Umbilical cord (tissue), 2 donors: ENCODE data around the gene GJA1. TPM values are rescaled to one million over a fixed set of nuclear protein-coding genes. Genes with fewer than 3 reads are reported as not detected.
"Not testable (repeated sequence)": the region's sequence is repeated elsewhere in the genome, so short reads cannot be mapped to it uniquely, and the experiment has no call there.

Experiments used
- DNase-seq: peaks from one replicate; pipeline ENCODE4 v3.0.0-alpha.2; 2015; ENCODE audit warnings: low spot score
- total RNA-seq: library from RNA; depleted of rRNA; stranded (reverse); fragments of >200 nt; gene quantifications from one replicate; pipeline ENCODE4 v1.2.3, GENCODE V29; 2014; ENCODE audit warnings: low replicate concordance; ENCODE audit not compliant: insufficient read depth

Gene GJA1
- total RNA-seq, 1 donor from 2014 or later = 736 TPM

DNA sequence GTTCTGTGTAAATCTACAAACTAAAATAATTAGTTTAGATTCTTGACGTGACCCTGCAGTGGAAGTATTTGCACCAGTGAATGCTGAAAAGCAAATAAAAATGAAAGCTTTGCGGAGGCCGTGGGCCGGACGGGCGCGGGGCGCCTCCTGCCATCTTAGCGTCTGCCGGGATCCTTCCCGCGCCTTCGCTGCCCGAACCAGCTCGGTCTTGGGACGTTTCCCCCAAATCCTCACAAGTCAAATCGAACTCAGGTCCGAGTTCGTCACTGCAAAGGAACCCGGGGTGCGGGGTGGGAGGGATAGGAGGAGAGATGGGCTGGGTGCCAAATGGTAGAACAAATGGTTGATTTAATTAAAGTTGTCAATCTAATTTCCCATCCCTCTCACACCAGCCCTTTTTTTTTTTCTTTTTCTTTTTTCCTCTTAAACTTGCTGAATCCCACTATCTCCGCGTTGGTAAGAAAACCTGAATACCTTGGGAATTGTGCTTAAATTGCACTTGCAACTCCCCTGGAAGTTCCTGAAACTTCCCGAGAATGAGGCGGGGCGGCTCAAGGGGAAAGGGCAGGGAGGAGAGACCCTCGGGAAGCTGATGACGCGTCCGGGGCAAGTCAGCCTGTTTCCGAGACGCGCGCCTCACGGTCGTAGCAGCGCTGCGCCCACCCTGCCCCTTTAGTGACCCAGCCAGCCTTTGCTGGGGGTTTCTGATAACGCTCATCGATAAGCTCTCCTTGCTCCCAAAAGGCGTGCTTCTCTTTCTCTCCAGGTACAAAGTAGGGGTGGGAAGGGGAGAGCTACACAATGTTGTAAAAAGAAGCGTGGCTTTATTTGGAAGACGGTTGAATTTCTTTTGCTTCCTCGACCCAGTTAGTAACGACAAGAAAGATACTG is 1.8 kb downstream of the GJA1 start:
- DNase-seq = peak; percentile 72

DNA sequence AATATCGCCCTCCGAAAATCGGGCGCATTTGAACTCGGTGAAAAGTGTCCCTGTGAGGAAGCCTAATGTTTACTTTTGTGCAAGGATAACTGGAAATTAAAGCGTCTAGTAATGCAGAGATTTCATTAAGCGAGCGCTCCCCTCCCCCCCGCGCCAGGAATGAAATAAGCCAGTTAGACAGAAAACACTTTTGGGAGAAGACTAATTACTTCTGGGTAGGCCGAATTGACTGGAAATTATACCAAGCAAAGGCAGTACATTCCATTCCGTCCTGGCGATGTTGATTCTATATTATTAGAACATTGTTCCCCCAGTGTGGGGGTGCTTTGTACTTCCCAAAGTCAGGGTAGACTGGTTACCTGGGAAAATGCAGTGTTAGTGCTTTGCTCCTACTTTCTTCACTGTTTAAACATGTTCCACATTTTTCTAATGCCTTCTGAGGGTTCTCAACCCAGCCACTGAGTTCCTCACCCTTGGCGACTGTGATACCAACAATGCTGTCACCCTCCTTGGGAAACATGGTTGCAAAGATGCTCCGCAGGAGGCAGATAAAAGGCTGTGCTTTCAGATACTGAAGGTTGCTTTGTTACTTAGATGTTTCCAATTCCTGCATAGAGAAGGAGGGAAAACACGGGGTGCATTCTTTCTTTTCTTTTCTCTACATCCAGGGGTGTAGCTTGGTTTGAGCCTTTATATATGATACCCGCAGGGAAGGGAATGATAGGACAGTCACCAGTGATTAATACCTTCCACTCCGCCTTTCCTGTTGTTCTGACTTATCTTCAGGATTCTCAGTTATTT is 2.6 kb downstream of the GJA1 start:
- peak; percentile 60 for DNase-seq

DNA sequence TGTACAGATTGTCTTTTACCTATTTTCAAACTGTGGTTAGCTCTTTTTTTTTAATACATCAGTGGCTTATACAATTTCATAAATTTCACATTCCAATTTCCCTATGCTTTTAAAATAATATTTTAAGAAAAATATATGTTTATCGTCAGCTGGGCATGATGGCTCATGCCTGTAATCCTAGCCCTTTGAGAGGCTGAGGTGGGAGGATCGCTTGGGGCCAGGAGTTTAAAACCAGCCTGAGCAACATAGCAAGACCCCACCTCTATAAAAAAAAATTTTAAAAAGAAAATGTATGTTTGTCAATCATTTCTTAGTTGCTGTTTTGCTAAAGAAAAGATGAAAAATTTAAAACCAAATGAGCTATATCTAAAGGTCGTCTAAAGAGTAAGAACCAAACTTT is 3.4 kb downstream of the GJA1 start:
- peak; percentile 26 for DNase-seq

DNA sequence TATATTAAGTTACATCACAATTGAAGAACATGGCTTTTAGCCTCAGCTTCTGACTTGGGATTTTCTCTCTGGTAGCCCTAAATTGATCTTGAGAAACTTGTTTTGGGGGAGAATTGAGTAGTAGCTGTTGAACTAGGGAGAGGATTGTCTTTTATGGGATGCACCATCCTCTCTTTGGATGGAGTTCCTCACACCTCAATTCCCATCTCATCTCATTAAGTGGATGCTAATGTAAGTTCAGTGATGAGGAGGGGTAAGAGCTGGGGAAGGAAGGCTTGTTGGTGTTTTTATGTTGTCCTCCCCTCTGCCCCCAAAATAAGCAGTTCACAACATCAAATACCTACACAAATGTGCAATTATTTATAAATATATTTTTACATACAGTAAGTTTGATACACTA is 4.0 kb downstream of the GJA1 start:
- peak; percentile 10 for DNase-seq

DNA sequence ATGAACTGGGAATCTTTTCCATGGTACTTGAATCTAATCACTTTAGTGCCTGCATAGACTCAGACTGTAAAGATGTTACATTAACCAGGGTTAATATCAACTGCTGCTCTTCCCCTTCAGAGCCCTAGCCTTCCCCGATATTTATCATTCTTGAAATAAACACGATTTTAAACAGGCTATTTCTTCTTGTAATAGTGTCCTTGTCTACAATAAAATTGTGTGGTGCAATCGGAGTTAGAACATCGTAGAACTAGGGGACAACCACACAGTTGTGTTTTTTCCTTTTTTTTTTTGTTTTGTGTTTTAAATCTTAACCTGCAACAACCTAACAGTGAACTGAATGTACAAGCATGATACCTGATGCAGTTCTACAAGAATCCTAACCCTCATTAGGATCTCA is 4.5 kb downstream of the GJA1 start:
- peak; percentile 53 for DNase-seq

DNA sequence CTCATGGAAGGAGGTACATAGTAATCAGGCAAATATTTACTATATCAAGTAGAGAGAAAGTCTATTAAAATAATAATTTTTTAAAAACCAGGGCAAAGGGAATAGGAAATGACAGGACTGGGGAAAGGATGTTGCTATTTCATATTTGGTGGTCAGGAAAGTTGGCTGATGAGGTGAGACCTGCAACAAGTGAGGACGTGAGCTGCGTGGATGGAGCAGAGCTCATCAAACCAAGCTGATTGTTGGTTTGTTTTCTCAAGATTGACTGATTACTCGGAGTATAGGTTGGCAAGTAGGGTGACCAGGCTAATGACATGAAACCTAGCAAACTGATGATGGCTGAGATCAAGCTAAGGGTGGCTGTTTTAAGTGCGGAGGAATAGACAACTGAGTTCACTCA is 6.0 kb downstream of the GJA1 start:
- DNase-seq = peak; percentile 13

DNA sequence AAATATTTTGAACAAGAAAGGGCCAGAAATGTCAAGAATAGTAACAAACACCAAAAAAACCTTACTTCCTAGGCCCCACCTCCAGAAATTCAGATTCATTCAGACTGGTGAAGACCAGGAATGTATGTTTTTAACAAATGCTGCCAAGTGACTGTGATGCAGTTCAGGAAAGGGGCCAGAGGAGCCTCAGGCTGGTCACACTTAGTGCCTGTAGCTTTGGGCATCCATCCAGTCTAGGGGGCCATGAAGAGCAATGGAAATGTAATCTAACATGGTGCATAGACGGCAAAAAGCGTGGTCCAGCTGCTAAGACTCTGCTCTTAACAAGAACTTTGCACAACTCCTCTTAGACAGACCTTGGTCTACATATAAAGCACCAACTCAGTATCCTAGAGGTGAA is 7.1 kb downstream of the GJA1 start:
- DNase-seq = peak; percentile 27

DNA sequence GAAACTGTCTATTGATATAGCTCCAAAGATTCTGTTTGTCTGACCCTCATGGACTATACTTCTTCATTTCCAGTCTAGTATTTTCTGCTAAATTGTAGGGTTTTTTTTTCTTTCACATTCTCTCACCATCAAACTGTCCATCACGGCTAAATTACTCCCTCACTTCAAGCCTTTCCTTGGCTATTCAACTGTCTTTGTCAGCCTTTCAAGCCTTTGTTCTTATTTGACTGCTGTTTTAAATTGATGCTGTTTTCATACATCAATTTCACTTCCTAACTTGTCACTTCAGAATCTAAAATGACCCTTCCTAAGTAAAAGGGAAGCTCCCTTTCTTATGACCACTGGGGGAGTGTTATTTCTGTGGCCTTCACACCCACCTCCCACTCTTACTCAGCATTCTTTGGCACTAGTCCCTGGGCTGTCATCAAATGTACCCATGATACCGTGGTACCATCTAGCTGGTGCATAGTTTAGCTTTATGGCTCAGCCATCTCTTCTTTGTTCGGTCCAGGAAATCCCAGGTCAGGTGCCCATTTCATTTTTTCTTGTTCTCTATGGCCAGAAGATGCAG is 8.6 kb downstream of the GJA1 start:
- no peak for DNase-seq

DNA sequence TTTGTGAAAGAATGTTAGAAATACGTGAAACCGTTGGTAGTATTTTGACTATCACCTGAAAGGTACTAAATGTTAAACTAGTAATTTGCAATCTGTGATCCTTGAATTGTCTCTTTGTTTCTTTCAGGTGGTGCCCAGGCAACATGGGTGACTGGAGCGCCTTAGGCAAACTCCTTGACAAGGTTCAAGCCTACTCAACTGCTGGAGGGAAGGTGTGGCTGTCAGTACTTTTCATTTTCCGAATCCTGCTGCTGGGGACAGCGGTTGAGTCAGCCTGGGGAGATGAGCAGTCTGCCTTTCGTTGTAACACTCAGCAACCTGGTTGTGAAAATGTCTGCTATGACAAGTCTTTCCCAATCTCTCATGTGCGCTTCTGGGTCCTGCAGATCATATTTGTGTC is 11.3 kb downstream of the GJA1 start:
- DNase-seq = not testable (repeated sequence)

DNA sequence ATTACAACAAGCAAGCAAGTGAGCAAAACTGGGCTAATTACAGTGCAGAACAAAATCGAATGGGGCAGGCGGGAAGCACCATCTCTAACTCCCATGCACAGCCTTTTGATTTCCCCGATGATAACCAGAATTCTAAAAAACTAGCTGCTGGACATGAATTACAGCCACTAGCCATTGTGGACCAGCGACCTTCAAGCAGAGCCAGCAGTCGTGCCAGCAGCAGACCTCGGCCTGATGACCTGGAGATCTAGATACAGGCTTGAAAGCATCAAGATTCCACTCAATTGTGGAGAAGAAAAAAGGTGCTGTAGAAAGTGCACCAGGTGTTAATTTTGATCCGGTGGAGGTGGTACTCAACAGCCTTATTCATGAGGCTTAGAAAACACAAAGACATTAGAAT is 12.3 kb downstream of the GJA1 start:
- DNase-seq = not testable (repeated sequence)

DNA sequence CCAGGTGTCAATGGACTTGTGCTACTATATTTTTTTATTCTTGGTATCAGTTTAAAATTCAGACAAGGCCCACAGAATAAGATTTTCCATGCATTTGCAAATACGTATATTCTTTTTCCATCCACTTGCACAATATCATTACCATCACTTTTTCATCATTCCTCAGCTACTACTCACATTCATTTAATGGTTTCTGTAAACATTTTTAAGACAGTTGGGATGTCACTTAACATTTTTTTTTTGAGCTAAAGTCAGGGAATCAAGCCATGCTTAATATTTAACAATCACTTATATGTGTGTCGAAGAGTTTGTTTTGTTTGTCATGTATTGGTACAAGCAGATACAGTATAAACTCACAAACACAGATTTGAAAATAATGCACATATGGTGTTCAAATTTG is 13.1 kb downstream of the GJA1 start:
- not testable (repeated sequence) for DNase-seq

DNA sequence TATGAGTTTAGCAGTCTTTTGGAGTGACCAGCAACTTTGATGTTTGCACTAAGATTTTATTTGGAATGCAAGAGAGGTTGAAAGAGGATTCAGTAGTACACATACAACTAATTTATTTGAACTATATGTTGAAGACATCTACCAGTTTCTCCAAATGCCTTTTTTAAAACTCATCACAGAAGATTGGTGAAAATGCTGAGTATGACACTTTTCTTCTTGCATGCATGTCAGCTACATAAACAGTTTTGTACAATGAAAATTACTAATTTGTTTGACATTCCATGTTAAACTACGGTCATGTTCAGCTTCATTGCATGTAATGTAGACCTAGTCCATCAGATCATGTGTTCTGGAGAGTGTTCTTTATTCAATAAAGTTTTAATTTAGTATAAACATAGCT is 13.9 kb downstream of the GJA1 start:
- no peak for DNase-seq

DNA sequence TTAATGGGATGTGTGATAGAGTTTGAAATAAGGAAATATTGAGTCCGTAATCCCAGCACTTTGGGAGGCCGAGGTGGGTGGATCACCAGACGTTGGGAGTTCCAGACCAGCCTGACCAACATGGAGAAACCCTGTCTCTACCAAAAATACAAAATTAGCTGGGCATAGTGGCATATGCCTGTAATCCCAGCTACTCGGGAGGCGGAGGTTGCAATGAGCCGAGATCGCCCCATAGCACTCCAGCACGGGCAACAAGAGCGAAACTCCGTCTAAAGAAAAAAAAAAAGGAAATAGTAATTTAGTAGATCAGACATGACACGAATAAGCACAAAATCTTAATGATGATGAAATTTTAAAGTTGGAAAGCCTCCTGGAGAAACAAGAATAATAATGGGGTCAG is 14.8 kb downstream of the GJA1 start:
- no peak for DNase-seq

DNA sequence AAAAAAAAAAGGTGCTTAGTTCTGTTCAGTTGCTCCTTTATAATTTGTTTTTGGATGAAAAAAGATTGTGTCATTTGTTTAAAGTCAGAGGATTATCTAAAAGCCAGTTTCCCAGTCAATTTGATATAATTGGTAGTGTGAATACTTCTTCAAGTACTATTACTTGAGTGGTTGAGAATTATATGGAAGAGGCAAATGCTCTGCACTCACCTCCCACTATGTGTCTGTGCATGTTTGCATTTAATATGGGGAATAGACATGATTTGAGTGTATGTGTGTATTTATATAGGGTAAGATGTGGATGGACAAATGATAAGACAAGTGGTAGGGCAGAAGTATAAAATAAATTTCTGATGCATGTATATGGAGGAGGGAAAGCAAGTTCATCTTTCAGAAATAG is 15.8 kb downstream of the GJA1 start:
- DNase-seq = peak; percentile 17

DNA sequence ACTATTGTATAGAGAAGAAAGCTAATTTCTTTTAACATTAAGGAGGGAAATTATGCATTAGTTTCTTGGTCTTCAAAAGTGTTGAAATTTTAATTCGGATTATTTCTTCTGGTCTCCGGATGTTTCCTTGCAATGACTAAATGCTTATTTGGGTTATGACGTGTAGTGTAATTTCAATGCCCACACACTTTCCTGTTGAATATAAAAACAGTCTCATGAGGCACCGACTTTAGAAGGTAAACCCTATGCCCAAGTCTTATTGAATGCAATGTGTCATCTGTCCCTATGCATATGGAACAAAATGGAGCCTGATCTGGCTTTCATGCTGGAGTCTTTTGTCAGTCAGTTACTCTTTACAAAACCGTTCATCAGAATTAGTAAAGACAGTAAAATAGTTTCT is 17.7 kb downstream of the GJA1 start:
- DNase-seq = no peak

DNA sequence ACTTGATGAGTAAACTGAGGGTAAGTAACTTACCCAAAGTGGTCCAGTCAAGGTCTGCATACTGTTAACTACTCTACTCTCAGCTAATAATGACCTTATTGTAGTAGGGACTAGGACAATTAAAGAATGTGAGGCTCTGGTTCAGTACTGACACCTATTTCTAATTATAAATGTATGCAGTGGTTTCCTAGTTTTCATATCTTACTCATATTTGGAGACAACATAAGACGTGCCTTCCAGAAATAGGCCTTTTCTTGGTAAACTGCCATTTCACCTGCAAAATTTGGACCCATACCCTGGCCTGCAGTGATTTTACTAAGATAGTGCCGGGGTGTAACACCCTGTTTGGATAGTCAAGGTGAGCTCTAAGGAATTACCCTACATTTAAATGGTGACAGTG is 24.7 kb downstream of the GJA1 start:
- DNase-seq = no peak

DNA sequence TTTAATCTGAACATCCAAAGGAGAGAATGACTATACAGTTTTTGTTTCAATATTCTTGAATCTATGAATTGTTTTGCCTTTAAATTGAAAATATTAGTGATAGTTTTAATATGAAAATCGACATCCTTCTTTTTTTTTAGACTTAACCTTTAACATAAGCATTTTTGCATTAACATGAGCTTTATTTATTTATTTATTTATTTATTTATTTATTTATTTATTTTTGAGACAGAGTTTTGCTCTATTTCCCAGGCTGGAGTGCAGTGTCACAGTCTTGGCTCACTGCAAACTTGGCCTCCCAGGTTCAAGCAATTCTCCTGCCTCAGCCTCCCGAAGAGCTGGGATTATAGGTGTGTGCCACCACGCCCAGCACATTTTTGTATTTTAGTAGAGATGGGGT is 27.6 kb downstream of the GJA1 start:
- no peak for DNase-seq

DNA sequence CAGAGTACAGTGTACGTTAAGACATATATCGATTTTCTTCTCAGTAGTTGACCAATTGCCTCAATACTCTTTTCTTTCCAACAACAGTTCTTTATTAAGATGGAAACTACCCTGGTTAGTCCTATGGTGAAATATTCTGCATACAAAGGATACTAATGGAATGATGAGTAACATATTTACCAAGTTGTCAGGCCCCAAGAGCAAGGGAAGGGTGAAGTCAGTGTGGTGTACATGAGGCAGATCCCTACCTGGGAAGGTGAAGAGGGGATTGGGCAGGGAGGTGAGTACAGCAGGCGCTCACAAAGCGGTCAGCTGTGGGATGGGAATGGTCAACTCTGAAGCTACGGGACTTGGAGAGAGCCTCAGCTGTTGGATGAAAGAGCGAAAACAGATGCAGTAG is 29.7 kb downstream of the GJA1 start:
- DNase-seq = no peak

DNA sequence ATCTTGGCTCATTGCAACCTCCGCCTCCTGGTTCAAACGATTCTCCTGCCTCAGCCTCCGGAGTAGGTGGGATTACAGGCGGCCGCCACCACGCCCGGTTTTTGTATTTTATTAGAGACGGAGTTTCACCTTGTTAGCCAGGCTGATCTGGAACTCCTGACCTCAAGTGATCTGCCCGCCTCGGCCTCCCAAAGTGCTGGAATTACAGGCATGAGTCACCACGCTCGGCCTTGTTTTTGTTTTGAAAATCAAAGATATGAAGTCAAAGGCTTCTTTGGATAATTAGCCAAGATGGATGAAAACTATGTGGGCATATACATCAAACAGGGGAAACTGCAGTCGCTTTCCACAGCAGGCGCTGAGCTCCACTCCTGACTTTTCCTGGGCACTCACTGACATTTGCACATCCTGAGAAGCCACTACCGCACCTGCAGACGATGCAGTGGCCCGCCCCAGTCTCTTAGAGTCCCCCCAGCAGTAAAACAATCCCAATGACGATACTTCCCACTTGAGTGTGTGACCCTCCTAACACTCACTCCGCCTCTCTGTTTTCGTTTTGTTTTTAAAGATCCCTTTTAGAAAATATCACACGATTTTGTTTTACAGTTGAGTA is 44.1 kb downstream of the GJA1 start:
- DNase-seq = no peak

DNA sequence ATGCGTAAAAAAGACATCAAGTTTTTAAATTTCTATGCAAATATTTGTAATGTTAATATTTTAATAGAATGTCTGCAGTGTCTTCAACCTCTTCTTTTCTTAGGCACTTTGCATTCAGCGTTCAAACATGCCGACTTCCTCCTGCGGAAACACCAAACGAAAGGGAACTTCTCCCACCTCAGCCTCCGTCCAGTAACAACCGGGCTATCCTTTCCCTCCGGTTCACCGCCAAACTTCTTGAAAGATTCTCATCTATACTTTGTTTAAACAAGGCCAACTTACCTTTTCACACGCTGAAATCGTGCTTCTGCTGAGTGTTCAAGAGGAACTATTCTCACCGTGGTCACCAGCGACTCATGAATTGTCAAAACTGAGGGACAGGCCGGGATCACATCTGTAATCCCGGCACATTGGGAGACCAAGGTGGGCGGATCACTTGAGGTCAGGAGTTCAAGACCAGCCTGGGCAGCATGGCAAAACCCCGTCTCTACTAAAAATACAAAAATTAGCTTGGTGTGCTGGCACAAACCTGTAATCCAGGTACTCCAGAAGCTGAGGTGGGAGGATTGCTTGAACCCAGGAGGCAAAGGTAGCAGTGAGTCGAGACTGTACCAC is 44.8 kb downstream of the GJA1 start:
- no peak for DNase-seq

DNA sequence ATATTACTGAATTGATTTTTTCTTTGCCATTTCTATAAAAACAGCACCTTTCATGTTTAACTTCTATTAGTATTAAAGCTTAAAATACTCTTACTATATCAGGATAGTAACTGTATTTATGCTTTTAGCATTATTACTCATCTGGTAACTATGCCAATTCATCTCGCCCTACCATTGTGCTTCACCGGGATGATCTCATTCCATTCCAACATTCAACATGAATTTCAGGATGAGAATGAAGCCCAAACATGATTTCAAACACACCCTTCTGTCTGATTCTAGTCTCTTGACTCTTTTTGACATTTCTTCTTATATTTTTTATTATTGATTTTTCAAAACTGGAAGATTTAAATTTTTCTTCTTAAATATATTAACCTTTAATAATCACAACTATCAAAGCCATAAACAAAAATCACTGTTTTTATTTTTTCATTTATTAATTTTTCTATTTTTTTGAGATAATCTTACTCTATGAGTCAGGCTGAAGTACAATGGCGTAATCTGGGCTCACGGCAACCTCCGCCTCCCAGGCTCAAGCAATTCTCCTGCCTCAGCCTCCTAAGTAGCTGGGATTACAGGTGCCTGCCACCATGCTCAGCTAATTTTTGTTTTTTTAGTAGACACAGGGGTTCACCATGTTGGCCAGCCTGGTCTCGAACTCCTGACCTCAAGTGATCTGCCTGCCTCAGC is 46.7 kb downstream of the GJA1 start:
- DNase-seq = peak; percentile 59
